Stimulated activated CD4-positive, alpha-beta T cell treated with anti-CD3 and anti-CD28 coated beads, TNF-alpha, amount 100 ng/mL, for 4 hours (primary cell): ENCODE data around the gene SLC44A4.
"Not testable (repeated sequence)": the region's sequence is repeated elsewhere in the genome, so short reads cannot be mapped to it uniquely, and the experiment has no call there.

ENCODE experiments used
- DNase-seq, 3 experiments: peaks; one replicate each; pipeline ENCODE4 v3.0.0-alpha.2; 2020; ENCODE audit warnings: low read depth in 3 of 3

SLC44A4 gene

GRCh38 chr6:31859923-31860322 is 18.9 kb downstream of the SLC44A4 start:
- DNase-seq = no peak

- DNase-seq = no peak
Observed at GRCh38 chr6:31858707-31859106, 20.1 kb downstream of the SLC44A4 start.

- DNase-seq = not testable (repeated sequence)
Observed at GRCh38 chr6:31857774-31858173, 21.0 kb downstream of the SLC44A4 start.

- not testable (repeated sequence) for DNase-seq
Observed at GRCh38 chr6:31851980-31852718, 26.6 kb downstream of the SLC44A4 start.

- no peak for DNase-seq
Observed at GRCh38 chr6:31851485-31851832, 27.3 kb downstream of the SLC44A4 start.

- DNase-seq = no peak
Observed at GRCh38 chr6:31850765-31851484, 27.9 kb downstream of the SLC44A4 start.

- no peak for DNase-seq
Observed at GRCh38 chr6:31847276-31847978, 31.4 kb downstream of the SLC44A4 start.

GRCh38 chr6:31844507-31844906 is 34.3 kb downstream of the SLC44A4 start:
- no peak for DNase-seq

GRCh38 chr6:31842053-31842452 is 36.7 kb downstream of the SLC44A4 start:
- DNase-seq = no peak

- not testable (repeated sequence) for DNase-seq
Observed at GRCh38 chr6:31839779-31840126, 39.0 kb downstream of the SLC44A4 start.

- no peak for DNase-seq
Observed at GRCh38 chr6:31838968-31839367, 39.8 kb downstream of the SLC44A4 start.

- DNase-seq = not testable (repeated sequence)
Observed at GRCh38 chr6:31838114-31838553, 40.7 kb downstream of the SLC44A4 start.

GRCh38 chr6:31837369-31838113 is 41.3 kb downstream of the SLC44A4 start:
- no peak for DNase-seq

GRCh38 chr6:31836474-31837368 is 42.1 kb downstream of the SLC44A4 start:
- no peak for DNase-seq

- no peak for DNase-seq
Observed at GRCh38 chr6:31836047-31836473, 42.7 kb downstream of the SLC44A4 start.

- DNase-seq = peak; percentile 53 to 75 (median 70)
Observed at GRCh38 chr6:31834367-31835250, 44.2 kb downstream of the SLC44A4 start.

- DNase-seq = no peak
Observed at GRCh38 chr6:31831350-31832215, 47.2 kb downstream of the SLC44A4 start.

GRCh38 chr6:31830886-31831335 is 47.9 kb downstream of the SLC44A4 start:
- no peak for DNase-seq
